CD4-positive, alpha-beta T cell (primary cell): Measurements from ENCODE around the gene HSPB2. TPM values are rescaled to one million over a fixed set of nuclear protein-coding genes. Genes with fewer than 3 reads are reported as not detected.
A peak's percentile ranks its signal among the peaks of the same experiment; 100 is the strongest.

Experiments used
- ATAC-seq: fragments of 200-7000 bp; cut with Tn5 transposase; one replicate; pipeline ENCODE4 v1.10.0; 2022; ENCODE audit warnings: mild to moderate bottlenecking; ENCODE audit not compliant: poor library complexity
- CTCF ChIA-PET: fragments of 350-600 bp; sonication (Branson Sonifier 250); formaldehyde crosslinking; loops from one replicate; lab custom pipeline; 2021; ENCODE audit warnings: antibody characterized with exemption, inconsistent platforms; lab: Charles Lee
- POLR2A ChIA-PET: fragments of 350-600 bp; sonication (Branson Sonifier 250); formaldehyde crosslinking; loops from one replicate; lab custom pipeline; 2021; ENCODE audit warnings: antibody characterized with exemption, inconsistent platforms; lab: Charles Lee
- DNase-seq, 14 experiments: peaks; one replicate each; pipeline ENCODE4 v3.0.0-alpha.2; 2013 to 2020; ENCODE audit warnings: mixed read lengths in 2 of 14
- H3K27ac ChIP-seq, 2 donors: one replicate each; pipeline versions ENCODE4 v1.5.1 to v1.7.0; 2013; ENCODE audit warnings: low read length in 2 of 2, low read depth in 1 of 2, mild to moderate bottlenecking in 1 of 2
- H3K27me3 ChIP-seq, 2 experiments: 1 replicate in 1 of 2; 2 replicates in 1 of 2; pipeline versions ENCODE4 v1.6.1 to v1.7.0; 2013; ENCODE audit warnings: low read length in 2 of 2, control low read depth in 1 of 2, mild to moderate bottlenecking in 1 of 2, moderate library complexity in 1 of 2; ENCODE audit not compliant: insufficient read depth in 2 of 2, control insufficient read depth in 1 of 2
- H3K36me3 ChIP-seq: one replicate; pipeline ENCODE4 v1.6.1; 2013; ENCODE audit warnings: low read length, control low read depth; ENCODE audit not compliant: insufficient read depth
- H3K4me1 ChIP-seq: one replicate; pipeline ENCODE4 v1.6.1; 2013; ENCODE audit warnings: low read length, control low read depth; ENCODE audit not compliant: insufficient read depth
- H3K4me3 ChIP-seq: one replicate; pipeline ENCODE4 v1.5.1; 2013; ENCODE audit warnings: mild to moderate bottlenecking, low read length, moderate library complexity
- H3K9me3 ChIP-seq, 2 experiments: 1 replicate in 1 of 2; 2 replicates in 1 of 2; pipeline versions ENCODE4 v1.6.1 to v1.7.0; 2013; ENCODE audit warnings: low read length in 2 of 2, mild to moderate bottlenecking in 2 of 2, control low read depth in 1 of 2, moderate library complexity in 1 of 2; ENCODE audit not compliant: control insufficient read depth in 1 of 2, insufficient read depth in 1 of 2
- H3K27ac Mint-ChIP-seq: one replicate; pipeline ENCODE4 v1.8.0; 2020; ENCODE audit warnings: mixed read lengths
- H3K27me3 Mint-ChIP-seq: one replicate; pipeline ENCODE4 v1.8.0; 2021; ENCODE audit warnings: mixed read lengths
- H3K36me3 Mint-ChIP-seq: one replicate; pipeline ENCODE4 v1.8.0; 2021; ENCODE audit warnings: low read depth, mixed read lengths
- H3K4me1 Mint-ChIP-seq: one replicate; pipeline ENCODE4 v1.8.0; 2021; ENCODE audit warnings: low read depth, mixed read lengths
- H3K4me3 Mint-ChIP-seq: one replicate; pipeline ENCODE4 v1.8.0; 2020; ENCODE audit warnings: mild to moderate bottlenecking, mixed read lengths
- H3K9me3 Mint-ChIP-seq: one replicate; pipeline ENCODE4 v1.8.0; 2020; ENCODE audit warnings: mixed read lengths
- CTCF ChIP-seq: fragments of 200-600 bp; IDR thresholded peaks from one replicate; pipeline ENCODE4 v1.8.0; 2022; ENCODE audit warnings: antibody characterized with exemption, mild to moderate bottlenecking
- intact Hi-C, 2 experiments: fragments of 100-400 bp; cut with DNase I in 1 of 2; cut with micrococcal nuclease in 1 of 2; formaldehyde crosslinking; loops; one replicate each; pipeline versions ENCODE4 v1.15.1 to v1.9.0; 2023 to 2025; cut with DNase I, micrococcal nuclease
- total RNA-seq, 174 experiments: library from RNA in 2 of 174; stranded (reverse) in 2 of 174; gene quantifications; one replicate each; pipeline ENCODE4 v1.2.3 and lab custom pipeline; 2021 to 2026

The HSPB2 gene
- total RNA-seq, 2 experiments from 2014 or later = not detected

GRCh38 chr11:111923951-111924350 is 11.4 kb downstream of the HSPB2 start:
- Histone ChIP-seq H3K4me1 (peaks cover 17% of the 10 kb centered on the region), H3K27ac (no peak overlapping the region), H3K9me3 (no peaks in the 10 kb centered on the region), H3K27me3 (no peaks in the 10 kb centered on the region), H3K4me3 (no peak overlapping the region), H3K36me3 (no peaks in the 10 kb centered on the region)
- peaks cover 4% of the 10 kb centered on the region for H3K27me3 Mint-ChIP-seq
- CTCF ChIA-PET = no interaction called here
- intact Hi-C loops = no loop called here
- no peaks in the 10 kb centered on the region for H3K36me3 Mint-ChIP-seq
- peaks cover 20% of the 10 kb centered on the region for H3K4me1 Mint-ChIP-seq
- no peak for ATAC-seq
- no peak overlapping the region for H3K4me3 Mint-ChIP-seq
- DNase-seq = no peak
- no peaks in the 10 kb centered on the region for H3K9me3 Mint-ChIP-seq
- POLR2A ChIA-PET = no interaction called here
- H3K27ac Mint-ChIP-seq = no peak overlapping the region
- TF ChIP-seq CTCF = no peak

- intact Hi-C loops = loop anchor here in 1 of 2 experiments (2.0 to 5.0 kb wide), 7 partner anchors 149 to 1386 kb away; partner anchors contain the start of genes NKAPD1, PIH1D2, PPP2R1B and PTS
- H3K9me3 Mint-ChIP-seq = no peaks in the 10 kb centered on the region
- Histone ChIP-seq H3K9me3 (no peaks in the 10 kb centered on the region), H3K4me1 (peaks cover 17% of the 10 kb centered on the region), H3K4me3 (peak overlapping the region; percentile 61), H3K27me3 (no peaks in the 10 kb centered on the region), H3K27ac (peak overlapping the region in 1 of 2 donors; percentile 79), H3K36me3 (no peaks in the 10 kb centered on the region)
- ChIA-PET POLR2A (interaction anchor here (1.0 to 2.3 kb wide), 10 partner anchors 11 to 1388 kb away, joined by 3 to 49 read pairs (median 6); partner anchors contain the start of genes ALG9, CFAP68, DIXDC1 and FDXACB1), CTCF (interaction anchor here (1.2 to 1.9 kb wide), 6 partner anchors 12 to 84 kb away, joined by 3 to 8 read pairs (median 5); partner anchors contain the start of gene ALG9)
- no peaks in the 10 kb centered on the region for H3K36me3 Mint-ChIP-seq
- peak overlapping the region; percentile 90 for H3K4me3 Mint-ChIP-seq
- no peak for TF ChIP-seq CTCF
- ATAC-seq = no peak
- peak in 1 of 14 experiments; percentile 39 for DNase-seq
- H3K27me3 Mint-ChIP-seq = peaks cover 1% of the 10 kb centered on the region
- peaks cover 20% of the 10 kb centered on the region for H3K4me1 Mint-ChIP-seq
- H3K27ac Mint-ChIP-seq = peak overlapping the region; percentile 92
Measured at GRCh38 chr11:111925953-111926352, 13.4 kb downstream of the HSPB2 start.

- TF ChIP-seq CTCF = no peak
- H3K4me3 Mint-ChIP-seq = peak overlapping the region; percentile 90
- Histone ChIP-seq H3K9me3 (no peaks in the 10 kb centered on the region), H3K27me3 (no peaks in the 10 kb centered on the region), H3K4me1 (peaks cover 18% of the 10 kb centered on the region), H3K27ac (peak overlapping the region; percentile 60 to 79), H3K36me3 (no peaks in the 10 kb centered on the region), H3K4me3 (peak overlapping the region; percentile 80)
- H3K4me1 Mint-ChIP-seq = peaks cover 20% of the 10 kb centered on the region
- no peaks in the 10 kb centered on the region for H3K27me3 Mint-ChIP-seq
- ATAC-seq (peak; percentile 89), DNase-seq (peak; percentile 88 to 98 (median 96))
- ChIA-PET CTCF (interaction anchor here (0.7 to 1.9 kb wide), 8 partner anchors 11 to 354 kb away, joined by 3 to 8 read pairs (median 5); partner anchors contain the start of gene ALG9), POLR2A (interaction anchor here (0.5 to 2.3 kb wide), 18 partner anchors 10 to 1387 kb away, joined by 3 to 49 read pairs (median 4); partner anchors contain the start of genes ALG9, CFAP68, DIXDC1 and FDXACB1)
- H3K36me3 Mint-ChIP-seq = no peaks in the 10 kb centered on the region
- intact Hi-C loops = loop anchor here (1.0 to 5.0 kb wide), 8 partner anchors 47 to 1386 kb away; partner anchors contain the start of genes CFAP68 (in 2 of the 2), FDXACB1 (in 2 of the 2), NKAPD1 (in 1 of the 2) and PIH1D2 (in 1 of the 2)
- peak overlapping the region; percentile 92 for H3K27ac Mint-ChIP-seq
- no peaks in the 10 kb centered on the region for H3K9me3 Mint-ChIP-seq
Measured at GRCh38 chr11:111926505-111927391, 14.2 kb downstream of the HSPB2 start.
